Kidney capillary endothelial cell (primary cell): Measurements from ENCODE around the gene TRIM2.

Experiments
- DNase-seq: peaks from one replicate; pipeline ENCODE4 v3.0.0-alpha.2; 2018; ENCODE audit warnings: low spot score

Gene TRIM2

GRCh38 chr4:153275380-153276276 is 71.4 kb downstream of the TRIM2 start:
- DNase-seq, result no peak

GRCh38 chr4:153276971-153277370 is 72.7 kb downstream of the TRIM2 start:
- no peak for DNase-seq

GRCh38 chr4:153281476-153281875 is 77.2 kb downstream of the TRIM2 start:
- DNase-seq, result no peak

- no peak for DNase-seq
These were observed 77.8 kb downstream of the TRIM2 start for GRCh38 chr4:153282023-153282422.

GRCh38 chr4:153283260-153283659 is 79.0 kb downstream of the TRIM2 start:
- no peak for DNase-seq

- DNase-seq, result no peak
These were observed 85.9 kb downstream of the TRIM2 start for GRCh38 chr4:153290134-153290533.

GRCh38 chr4:153291562-153291961 is 87.3 kb downstream of the TRIM2 start:
- DNase-seq, result no peak

GRCh38 chr4:153292897-153293741 is 88.9 kb downstream of the TRIM2 start:
- DNase-seq, result no peak

GRCh38 chr4:153293742-153294057 is 89.5 kb downstream of the TRIM2 start:
- DNase-seq, result no peak

- DNase-seq, result no peak
These were observed 90.4 kb downstream of the TRIM2 start for GRCh38 chr4:153294631-153295030.

GRCh38 chr4:153295131-153295755 is 91.0 kb downstream of the TRIM2 start:
- DNase-seq, result no peak

GRCh38 chr4:153296040-153296823 is 92.0 kb downstream of the TRIM2 start:
- no peak for DNase-seq

GRCh38 chr4:153297116-153297515 is 92.9 kb downstream of the TRIM2 start:
- no peak for DNase-seq

GRCh38 chr4:153310793-153311192 is 106.5 kb downstream of the TRIM2 start:
- DNase-seq, result no peak

GRCh38 chr4:153314915-153315314 is 110.7 kb downstream of the TRIM2 start:
- DNase-seq, result no peak

- peak; percentile 58 for DNase-seq
These were observed 114.6 kb downstream of the TRIM2 start for GRCh38 chr4:153318696-153319320.

GRCh38 chr4:153322791-153323190 is 118.5 kb downstream of the TRIM2 start:
- DNase-seq, result no peak

GRCh38 chr4:153324046-153324445 is 119.8 kb downstream of the TRIM2 start:
- DNase-seq, result no peak

GRCh38 chr4:153325558-153325957 is 121.3 kb downstream of the TRIM2 start:
- DNase-seq, result no peak

GRCh38 chr4:153326513-153326912 is 122.3 kb downstream of the TRIM2 start:
- no peak for DNase-seq

GRCh38 chr4:153327247-153327646 is 123.0 kb downstream of the TRIM2 start:
- no peak for DNase-seq
